NCI-H345 (cell line): Measurements from ENCODE around the gene NAPSA.

ENCODE experiments used
- DNase-seq: peaks from one replicate; lab custom pipeline; 2025; lab: John Stamatoyannopoulos, UW

NAPSA gene

DNA sequence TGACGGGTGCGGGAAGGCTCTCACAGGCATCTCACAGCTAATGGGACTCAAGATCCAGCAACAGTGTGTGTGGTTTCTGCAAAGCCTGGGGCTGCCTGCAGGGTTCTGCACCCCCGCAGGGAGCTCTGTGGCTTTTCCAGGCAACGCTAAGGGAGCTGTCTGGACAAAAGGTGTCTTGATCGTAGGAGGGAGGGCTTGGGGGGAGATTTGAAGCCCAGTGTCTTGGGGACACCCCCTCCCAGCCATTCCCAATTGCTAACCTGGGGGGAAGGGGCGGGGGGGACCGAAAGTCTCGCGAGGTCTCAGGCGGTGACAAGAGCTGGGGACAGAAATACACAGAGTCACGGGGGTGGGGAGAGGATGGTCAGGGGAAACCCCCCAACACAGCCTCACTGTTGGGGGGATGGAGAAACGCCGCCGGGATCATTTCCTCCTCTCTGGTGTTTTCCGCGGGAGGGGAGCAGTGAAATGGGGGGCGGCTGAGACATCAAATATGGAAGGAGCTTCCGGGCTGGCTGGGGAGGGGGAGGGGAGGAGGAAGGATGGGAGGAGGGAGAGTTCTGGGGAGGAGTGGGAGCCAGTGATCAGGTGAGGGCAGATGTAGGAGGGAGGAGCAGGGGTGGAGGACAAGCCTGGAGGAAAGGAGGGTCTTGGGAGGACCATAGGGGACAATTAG is 49.5 kb downstream of the NAPSA start:
- peak; percentile 40 for DNase-seq

DNA sequence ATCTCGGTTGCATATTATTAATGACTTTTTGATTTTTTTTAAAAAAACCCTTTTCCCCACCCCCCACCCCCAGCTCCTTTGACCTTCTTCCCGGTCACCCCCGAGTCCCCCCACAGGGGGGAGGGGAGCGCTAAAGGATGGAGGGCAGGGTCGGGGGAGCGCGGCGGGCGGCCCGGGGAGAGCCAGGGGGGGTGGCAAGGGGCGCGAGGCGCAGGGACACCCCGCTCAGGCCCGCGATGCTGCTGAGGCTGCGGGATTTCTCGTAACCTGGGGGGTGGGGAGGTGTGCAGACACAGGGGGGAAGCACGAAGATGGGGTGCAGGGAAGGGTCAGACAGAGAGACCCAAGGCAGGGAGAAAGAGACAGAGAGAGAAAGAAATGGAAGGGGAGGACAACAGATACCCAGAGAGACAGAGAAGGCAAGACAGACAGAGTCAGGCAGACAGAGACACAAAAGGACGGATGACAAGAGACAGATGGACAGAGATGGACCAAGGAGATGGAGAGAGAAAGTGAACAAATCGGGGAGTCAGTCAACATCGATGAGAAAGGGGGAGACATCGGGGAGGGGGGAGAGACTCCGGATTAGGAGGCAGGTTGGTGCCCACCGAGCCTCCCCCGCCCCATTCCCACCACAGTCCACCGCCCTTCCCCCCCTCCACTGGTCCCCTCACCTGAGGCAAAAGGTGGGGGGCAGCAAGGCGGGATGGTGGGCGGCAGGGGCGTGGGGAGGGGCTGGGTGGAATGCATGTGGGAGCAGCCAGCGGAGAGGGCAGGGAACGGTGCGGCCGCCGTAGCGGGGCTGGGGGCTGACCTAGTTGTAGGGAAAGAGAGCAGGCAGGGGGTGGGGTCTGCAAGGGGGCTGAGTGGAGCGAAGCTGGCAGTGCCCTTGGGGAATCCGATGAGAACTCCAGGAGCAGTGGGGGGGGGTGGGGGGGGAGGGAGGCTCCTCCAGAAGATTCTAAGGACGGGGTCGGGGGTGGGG is 50.4 kb downstream of the NAPSA start:
- peak; percentile 35 for DNase-seq

DNA sequence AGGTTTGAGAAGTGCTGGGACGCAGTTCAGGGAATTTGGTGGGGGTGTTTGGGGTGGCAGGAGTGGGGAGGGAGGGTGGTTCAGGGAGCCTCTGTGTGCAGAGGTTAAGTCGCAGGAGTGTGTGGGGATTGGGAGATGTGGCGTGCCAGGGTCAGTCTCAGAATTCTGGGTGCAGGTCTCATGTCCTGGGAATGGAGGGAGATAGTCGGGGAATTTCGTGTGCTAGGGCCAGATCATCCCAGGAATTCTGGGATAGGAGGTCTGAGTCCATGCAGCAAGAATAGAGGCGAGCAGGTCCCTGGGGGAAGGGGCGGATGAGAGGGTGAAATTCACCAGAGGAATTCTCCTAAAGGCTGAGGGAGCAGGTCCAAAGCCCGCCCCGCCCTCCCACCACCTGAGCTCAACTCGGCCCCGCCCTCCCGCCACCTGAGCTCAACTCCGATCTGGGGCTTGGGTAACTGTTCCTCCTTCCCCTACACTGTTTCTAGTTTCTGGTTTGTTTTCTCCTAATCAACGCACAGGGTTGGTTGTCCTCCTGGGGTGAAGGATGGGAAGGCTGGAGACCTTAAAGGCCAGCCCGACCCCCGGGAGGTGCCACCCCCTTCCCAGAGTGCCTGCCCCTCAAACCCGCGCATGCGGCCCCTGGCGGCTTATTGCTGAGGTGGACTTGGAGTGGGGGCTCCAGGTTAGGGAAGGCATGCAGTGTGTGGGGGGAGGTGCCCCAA is 51.5 kb downstream of the NAPSA start:
- DNase-seq, result peak; percentile 41

DNA sequence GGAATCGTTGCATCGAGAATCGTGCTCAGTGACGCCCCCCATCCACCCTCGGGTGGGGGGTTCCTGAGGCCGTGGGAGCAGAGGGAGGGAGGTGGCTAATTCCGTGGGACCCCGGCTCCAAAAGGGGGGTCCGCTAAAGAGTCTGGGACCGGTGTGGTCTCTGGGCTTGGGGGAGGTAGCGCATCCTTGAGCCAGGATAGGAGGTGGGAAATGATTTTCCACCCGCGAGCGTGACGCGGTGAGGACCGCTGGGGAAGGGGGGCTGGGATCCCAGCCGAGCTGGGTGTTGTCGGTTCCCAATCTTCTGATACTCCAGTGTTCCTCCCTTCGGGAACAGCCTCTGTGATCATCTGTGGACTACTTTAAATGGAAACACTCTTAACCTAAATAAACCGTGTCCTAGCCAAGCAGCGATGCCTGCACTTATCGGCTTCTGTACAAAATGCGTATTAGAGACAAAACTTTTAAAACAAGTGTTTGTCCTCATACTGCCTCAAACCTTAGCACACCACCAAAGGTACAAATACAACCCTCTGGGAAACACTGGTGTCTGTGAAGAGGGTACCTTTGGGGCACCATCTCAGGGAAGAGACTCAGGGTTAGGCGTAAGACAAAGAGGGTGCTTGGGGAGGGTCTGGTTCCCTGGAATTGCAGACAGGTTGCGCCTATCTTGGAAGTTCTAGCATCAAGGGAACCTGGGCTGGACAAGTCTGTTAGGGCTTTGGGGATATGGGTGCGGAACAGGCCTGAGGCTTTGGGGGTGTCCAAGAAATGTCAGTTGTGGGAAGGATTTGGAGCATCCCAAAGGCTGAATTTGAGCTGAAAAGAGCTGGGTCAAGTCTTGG is 52.2 kb downstream of the NAPSA start:
- DNase-seq, result peak; percentile 29

DNA sequence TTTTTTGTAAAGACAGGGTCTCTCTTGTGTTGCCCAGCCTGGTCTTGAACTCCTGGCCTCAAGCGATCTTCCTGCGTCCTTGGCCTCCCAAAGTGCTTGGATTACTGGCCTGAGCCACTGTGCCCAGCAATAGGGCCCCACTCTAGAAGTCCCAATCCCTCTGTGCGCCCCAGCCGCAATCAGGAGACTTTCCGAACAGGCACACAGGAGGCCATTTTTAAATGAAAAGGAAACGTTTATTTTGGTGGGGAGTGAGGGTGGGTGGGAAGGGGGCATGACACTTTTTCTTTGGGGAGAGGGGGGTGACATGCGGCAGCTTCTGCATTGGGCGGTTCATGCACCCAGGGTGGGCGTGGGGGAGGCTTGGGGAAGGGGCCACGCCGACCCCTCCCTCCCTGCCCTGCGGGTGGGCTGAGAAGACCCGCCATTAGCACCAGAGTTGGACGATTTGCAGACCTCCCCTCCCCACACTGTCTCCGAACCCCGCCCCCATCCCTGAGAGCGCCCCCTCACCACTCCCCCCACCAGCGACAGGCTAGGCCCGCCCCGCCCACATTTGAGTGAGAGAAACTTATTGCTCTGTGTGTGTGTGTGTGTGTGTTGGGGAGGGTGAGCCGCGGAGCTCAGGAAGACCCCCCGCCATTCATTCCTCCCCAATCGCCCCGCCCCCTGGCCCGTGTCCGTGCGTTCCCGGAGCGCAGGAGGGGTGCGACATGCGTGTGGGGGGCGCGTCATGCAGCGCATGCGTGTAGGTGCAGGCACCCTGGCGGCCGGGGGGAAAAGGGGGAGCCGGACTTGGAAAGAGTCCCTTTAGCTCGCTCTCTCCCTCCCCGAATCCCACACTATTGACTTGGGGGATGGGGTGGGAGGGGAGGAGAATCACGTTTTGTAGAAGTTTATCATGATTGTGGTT is 53.5 kb downstream of the NAPSA start:
- DNase-seq, result peak; percentile 79

DNA sequence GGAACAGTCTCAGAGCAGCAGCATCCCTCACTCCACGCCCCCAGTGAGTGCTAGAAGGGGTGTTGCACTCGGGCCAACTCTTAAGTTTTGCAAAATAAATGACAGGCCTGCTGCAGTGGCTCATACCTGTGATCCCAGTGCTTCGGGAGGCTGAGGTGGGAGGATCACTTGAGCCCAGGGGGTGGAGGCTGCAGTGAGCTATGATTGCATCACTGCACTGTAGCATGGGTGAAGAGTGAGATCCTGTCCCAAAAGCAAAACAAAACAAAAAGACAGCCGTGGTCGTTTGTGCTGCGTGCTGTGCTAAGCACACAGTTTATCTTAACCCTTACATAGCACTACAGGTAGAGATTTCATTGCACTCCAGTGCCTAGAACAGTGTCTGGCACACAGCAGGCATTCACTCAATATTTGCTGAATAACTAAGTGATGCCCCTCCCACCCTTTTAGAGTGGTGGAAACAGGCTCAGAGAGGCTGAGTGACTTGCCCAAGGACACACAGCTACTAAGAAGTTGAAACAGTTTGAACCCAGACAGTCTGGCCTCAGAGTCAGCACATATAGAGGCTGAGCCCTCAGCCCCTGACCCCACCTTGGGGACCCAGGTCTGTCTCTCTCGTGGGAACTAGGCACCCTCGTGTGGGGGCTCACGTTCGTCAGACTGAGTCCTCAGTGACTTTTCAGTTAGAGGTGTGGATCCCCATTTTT is 54.5 kb downstream of the NAPSA start:
- DNase-seq, result no peak

DNA sequence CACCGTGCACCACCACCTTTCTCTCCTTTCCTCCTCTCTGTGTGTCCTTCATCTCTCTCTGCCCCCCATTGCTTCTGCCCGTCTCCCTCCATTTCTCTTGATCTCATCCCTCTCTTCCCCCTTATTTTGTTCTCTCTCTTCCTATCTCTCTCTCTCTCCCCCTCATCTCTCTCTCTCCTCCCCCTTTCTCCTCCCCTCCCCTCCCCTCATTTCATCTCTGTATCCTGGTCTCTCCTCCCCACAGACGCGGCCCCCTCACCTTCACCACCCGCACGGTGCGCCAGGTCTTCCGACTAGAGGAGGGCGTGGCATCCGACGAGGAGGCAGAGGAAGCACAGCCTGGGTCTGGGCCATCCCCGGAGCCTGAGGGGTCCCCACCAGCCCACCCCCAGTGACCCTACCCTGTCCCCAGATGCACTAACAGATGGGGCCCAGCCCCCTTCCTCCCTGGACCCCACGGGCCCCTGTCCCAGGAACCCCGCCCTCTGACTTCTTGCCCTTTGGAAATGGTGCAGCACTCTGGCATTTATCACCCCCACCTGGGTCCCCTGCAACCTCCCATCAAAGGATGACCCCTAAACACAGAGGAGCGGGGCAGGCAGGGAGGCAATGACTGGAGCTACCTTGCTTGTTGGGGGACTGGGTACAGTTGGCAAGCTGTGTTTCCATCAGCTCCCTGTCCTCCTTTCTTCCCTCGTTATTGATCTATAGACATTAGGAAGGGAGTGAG is 55.9 kb downstream of the NAPSA start:
- no peak for DNase-seq

DNA sequence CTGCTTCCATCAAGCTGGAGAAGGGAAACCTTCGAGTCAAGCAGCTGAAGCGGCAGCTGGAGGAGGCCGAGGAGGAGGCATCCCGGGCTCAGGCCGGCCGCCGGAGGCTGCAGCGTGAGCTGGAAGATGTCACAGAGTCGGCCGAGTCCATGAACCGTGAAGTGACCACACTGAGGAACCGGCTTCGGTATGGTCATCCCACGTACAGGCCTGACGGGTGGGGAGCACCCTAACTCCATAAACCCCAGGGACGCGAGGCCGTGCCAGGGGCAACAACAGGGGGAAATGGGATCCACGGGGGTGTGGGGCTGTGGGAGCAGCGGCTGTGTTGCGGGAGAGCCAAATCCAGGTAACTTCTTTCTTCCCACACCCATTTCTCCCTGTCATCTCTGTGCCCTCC is 56.4 kb downstream of the NAPSA start:
- no peak for DNase-seq
